HEK293T (cell line): ENCODE data around the gene RGS11.

Experiments
- CTCF ChIA-PET: fragments of 350-600 bp; formaldehyde crosslinking; extraction: SDS; loops from one replicate; lab custom pipeline; 2021; ENCODE audit warnings: antibody characterized with exemption, inconsistent platforms; lab: Yijun Ruan, JAX
- POLR2A ChIA-PET: fragments of 350-600 bp; formaldehyde crosslinking; extraction: SDS; loops from one replicate; lab custom pipeline; 2020; ENCODE audit warnings: antibody characterized with exemption, inconsistent platforms; lab: Yijun Ruan, JAX
- DNase-seq: peaks from one replicate; pipeline ENCODE4 v3.0.0; 2012; ENCODE audit warnings: mixed read lengths; ENCODE audit errors: extremely low spot score
- ARNT ChIP-seq: fragments of 450-650 bp; IDR thresholded peaks from 2 replicates; pipeline ENCODE4 v1.6.1; 2017; ENCODE audit warnings: mild to moderate bottlenecking
- BHLHE40 ChIP-seq: fragments of 450-650 bp; IDR thresholded peaks from 2 replicates; pipeline ENCODE4 v1.6.1; 2016; ENCODE audit warnings: mild to moderate bottlenecking, moderate library complexity, borderline replicate concordance
- CTBP1 ChIP-seq: fragments of 450-650 bp; IDR thresholded peaks from 2 replicates; pipeline ENCODE4 v1.6.1; 2016; ENCODE audit warnings: borderline replicate concordance
- ELF4 ChIP-seq: fragments of 450-650 bp; IDR thresholded peaks from 2 replicates; pipeline ENCODE4 v1.6.1; 2017; ENCODE audit warnings: antibody characterized with exemption
- FOXA1 ChIP-seq: fragments of 450-650 bp; IDR thresholded peaks from 2 replicates; pipeline ENCODE4 v1.6.1; 2016; ENCODE audit warnings: mild to moderate bottlenecking
- FOXK2 ChIP-seq: fragments of 450-650 bp; IDR thresholded peaks from 2 replicates; pipeline ENCODE4 v1.6.1; 2016; ENCODE audit warnings: mild to moderate bottlenecking
- FOXM1 ChIP-seq: fragments of 450-650 bp; IDR thresholded peaks from 2 replicates; pipeline ENCODE4 v1.6.1; 2017; ENCODE audit warnings: mild to moderate bottlenecking, borderline replicate concordance
- HDGF ChIP-seq: fragments of 450-650 bp; IDR thresholded peaks from 2 replicates; pipeline ENCODE4 v1.6.1; 2017; ENCODE audit warnings: antibody characterized with exemption, borderline replicate concordance
- L3MBTL2 ChIP-seq: fragments of 450-650 bp; conservative IDR thresholded peaks from 2 replicates; pipeline ENCODE4 v1.6.1; 2016; ENCODE audit warnings: mild to moderate bottlenecking
- LEF1 ChIP-seq: fragments of 450-650 bp; IDR thresholded peaks from 2 replicates; pipeline ENCODE4 v1.6.1; 2017; ENCODE audit warnings: mild to moderate bottlenecking, borderline replicate concordance
- NFRKB ChIP-seq: fragments of 450-650 bp; IDR thresholded peaks from 2 replicates; pipeline ENCODE4 v1.6.1; 2016; ENCODE audit warnings: mild to moderate bottlenecking, moderate library complexity
- SP1 ChIP-seq: fragments of 450-650 bp; IDR thresholded peaks from 2 replicates; pipeline ENCODE4 v1.6.1; 2017
- SUZ12 ChIP-seq: fragments of 450-650 bp; IDR thresholded peaks from 2 replicates; pipeline ENCODE4 v1.6.1; 2016; ENCODE audit warnings: mild to moderate bottlenecking
- TARDBP ChIP-seq: fragments of 450-650 bp; IDR thresholded peaks from 2 replicates; pipeline ENCODE4 v1.6.1; 2016
- ZNF384 ChIP-seq: fragments of 450-650 bp; IDR thresholded peaks from 2 replicates; pipeline ENCODE4 v1.6.1; 2016
- TF ChIP-seq, protein P1 (sequence below): fragments of 450-650 bp; IDR thresholded peaks from 2 replicates; pipeline ENCODE4 v1.6.1; 2016

RGS11 gene

DNA sequence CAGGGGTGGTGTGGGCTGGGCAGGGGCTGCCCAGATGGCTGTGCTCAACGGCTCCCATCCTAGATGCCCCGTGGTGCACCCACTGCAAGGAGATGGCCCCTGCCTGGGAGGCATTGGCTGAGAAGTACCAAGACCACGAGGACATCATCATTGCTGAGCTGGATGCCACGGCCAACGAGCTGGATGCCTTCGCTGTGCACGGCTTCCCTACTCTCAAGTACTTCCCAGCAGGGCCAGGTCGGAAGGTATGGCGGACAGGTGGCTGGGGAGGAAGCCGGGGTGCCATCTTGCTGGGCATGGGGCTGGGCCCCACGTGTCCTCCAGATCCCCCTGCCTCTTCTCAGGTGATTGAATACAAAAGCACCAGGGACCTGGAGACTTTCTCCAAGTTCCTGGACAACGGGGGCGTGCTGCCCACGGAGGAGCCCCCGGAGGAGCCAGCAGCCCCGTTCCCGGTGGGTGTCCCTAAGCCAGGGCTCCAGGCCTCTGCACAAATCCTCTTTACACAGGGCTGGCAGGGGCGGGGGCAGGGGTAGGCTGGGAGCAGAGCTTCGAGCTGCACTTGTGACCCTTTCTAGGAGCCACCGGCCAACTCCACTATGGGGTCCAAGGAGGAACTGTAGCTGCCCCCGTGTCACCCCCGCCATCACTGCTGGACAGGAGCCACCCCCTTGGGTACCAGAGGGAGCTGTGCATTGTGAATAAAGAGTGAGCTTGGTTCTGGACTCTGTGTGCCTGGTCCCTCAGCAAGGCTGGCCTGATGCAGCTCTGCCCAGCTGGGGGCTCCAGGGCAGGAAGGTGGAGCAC lies 10.9 kb upstream of the RGS11 start:
- POLR2A ChIA-PET, result no interaction called here
- CTCF ChIA-PET, result no interaction called here
- no peak for DNase-seq
- TF ChIP-seq CTBP1, result no peak
- no peak for TF ChIP-seq ZNF384
- TF ChIP-seq LEF1, result no peak
- no peak for TF ChIP-seq FOXA1
- TF ChIP-seq FOXK2, result no peak
- TF ChIP-seq SUZ12, result no peak
- TF ChIP-seq NFRKB, result no peak
- no peak for TF ChIP-seq TARDBP
- TF ChIP-seq BHLHE40, result no peak
- TF ChIP-seq, protein P1, sequence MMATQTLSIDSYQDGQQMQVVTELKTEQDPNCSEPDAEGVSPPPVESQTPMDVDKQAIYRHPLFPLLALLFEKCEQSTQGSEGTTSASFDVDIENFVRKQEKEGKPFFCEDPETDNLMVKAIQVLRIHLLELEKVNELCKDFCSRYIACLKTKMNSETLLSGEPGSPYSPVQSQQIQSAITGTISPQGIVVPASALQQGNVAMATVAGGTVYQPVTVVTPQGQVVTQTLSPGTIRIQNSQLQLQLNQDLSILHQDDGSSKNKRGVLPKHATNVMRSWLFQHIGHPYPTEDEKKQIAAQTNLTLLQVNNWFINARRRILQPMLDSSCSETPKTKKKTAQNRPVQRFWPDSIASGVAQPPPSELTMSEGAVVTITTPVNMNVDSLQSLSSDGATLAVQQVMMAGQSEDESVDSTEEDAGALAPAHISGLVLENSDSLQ, result no peak
- TF ChIP-seq L3MBTL2, result no peak
- TF ChIP-seq ARNT, result no peak
- TF ChIP-seq SP1, result no peak
- no peak for TF ChIP-seq ELF4
- no peak for TF ChIP-seq HDGF
- no peak for TF ChIP-seq FOXM1

DNA sequence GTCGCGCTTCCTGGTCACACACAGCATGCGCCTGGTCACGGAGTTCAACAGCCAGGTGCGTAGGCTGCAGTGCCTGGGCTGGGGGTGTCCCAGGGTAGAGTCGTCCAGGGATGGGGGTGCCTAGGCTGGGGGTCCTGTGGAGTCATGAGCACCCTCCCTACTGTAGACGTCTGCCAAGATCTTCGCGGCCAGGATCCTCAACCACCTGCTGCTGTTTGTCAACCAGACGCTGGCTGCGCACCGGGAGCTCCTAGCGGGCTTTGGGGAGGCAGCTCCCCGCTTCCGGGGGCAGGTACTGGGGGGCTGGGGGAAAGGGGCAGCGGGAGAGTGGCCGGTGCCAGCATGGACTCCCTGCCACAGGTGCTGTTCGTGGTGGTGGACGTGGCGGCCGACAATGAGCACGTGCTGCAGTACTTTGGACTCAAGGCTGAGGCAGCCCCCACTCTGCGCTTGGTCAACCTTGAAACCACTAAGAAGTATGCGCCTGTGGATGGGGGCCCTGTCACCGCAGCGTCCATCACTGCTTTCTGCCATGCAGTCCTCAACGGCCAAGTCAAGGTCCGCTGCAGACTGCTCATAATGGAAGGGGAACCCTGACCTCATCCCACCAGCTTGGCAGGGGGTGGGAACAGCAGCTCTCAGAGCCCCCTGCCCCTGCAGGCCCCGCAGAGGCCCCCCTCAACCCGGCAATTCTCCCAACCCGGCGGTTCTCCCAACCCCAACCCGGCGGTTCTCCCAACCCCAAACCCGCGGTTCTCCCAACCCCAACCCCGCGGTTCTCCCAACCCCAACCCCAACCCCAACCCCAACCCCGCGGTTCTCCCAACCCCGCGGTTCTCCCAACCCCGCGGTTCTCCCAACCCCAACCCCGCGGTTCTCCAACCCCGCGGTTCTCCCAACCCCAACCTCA lies 9.7 kb upstream of the RGS11 start:
- ChIA-PET POLR2A (no interaction called here), CTCF (no interaction called here)
- TF ChIP-seq HDGF, result no peak
- no peak for TF ChIP-seq BHLHE40
- no peak for TF ChIP-seq ARNT
- no peak for TF ChIP-seq LEF1
- no peak for DNase-seq

DNA sequence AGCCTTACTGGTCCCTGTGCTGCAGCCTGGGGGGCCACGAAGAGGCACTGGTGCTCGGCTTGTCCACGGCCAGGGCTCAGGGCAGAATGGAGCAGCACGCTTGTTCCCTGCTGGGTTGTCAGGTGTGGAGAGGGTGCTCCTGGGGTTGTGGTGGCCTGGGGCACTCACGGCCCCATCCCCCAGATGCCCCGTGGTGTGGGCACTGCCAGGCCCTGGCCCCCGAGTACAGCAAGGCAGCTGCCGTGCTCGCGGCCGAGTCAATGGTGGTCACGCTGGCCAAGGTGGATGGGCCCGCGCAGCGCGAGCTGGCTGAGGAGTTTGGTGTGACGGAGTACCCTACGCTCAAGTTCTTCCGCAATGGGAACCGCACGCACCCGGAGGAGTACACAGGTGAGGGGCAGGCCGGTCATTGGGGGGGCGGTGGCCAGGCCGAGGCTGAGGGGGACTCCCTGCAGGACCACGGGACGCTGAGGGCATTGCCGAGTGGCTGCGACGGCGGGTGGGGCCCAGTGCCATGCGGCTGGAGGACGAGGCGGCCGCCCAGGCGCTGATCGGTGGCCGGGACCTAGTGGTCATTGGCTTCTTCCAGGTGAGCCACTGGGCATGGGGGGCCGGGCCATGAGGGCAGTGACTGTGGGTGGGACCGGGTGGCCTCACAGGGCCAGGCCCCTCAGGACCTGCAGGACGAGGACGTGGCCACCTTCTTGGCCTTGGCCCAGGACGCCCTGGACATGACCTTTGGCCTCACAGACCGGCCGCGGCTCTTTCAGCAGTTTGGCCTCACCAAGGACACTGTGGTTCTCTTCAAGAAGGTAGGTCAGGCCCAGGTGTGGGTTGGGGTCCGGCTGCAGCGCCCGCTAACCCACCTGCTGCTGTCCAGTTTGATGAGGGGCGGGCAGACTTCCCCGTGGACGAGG lies 8.7 kb upstream of the RGS11 start:
- TF ChIP-seq ARNT (no peak), NFRKB (no peak), SP1 (no peak), HDGF (no peak)
- ChIA-PET CTCF (no interaction called here), POLR2A (no interaction called here)
- no peak for DNase-seq

DNA sequence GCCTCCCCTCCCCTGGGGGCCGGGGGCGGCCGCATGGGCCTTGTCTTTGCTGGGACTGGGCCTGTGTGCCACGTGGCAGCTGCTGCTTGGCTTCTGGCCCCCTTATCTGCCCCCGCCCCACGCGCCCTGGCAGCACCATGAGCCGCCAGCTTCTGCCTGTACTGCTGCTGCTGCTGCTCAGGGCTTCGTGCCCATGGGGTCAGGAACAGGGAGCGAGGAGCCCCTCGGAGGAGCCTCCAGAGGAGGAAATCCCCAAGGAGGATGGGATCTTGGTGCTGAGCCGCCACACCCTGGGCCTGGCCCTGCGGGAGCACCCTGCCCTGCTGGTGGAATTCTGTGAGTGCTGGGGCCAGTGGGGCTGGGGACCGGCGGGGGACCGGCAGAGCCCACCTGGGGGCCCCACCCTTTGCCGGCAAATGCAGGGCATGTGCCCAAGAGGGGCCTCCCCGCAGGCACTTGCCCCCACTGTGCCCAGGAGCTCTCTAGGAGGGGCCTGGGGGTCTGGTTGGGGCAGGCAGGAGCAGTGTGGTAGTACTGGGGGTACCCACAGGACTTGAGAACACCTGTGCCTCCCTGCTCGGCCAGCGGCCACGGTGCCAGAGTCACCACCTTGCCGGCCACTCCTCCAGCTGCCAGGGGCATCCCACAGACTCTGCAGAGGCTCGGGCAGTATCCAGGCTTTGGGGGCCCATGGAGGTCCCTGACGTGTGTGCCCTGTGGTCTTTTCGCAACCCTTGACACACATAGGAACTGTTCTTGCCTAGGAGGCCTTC lies 7.5 kb upstream of the RGS11 start, which contains the start of gene PDIA2:
PDIA2 (plus strand) TSS at position 132 of the 773 bp plus-strand sequence; CDS start at position 138, 6 bp downstream.
- CTCF ChIA-PET, result no interaction called here
- POLR2A ChIA-PET, result no interaction called here
- TF ChIP-seq FOXK2 (no peak), ARNT (no peak)
- no peak for DNase-seq

DNA sequence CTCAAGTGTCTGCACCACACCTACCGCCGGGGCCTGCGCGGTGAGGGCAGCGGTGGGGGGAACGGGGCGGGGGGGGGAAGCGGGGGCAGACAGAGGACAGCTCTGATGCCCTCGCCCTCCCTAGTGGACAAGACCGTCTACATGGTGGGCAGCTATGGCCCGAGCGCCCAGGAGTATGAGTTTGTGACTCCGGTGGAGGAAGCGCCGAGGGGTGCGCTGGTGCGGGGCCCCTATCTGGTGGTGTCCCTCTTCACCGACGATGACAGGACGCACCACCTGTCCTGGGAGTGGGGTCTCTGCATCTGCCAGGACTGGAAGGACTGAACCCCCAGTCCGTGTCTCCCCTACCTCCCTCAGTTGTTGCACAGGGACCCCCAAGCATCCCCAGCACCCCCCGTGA lies 6.7 kb upstream of the RGS11 start:
- ChIA-PET CTCF (no interaction called here), POLR2A (no interaction called here)
- TF ChIP-seq L3MBTL2 (no peak), BHLHE40 (no peak)
- DNase-seq, result no peak

DNA sequence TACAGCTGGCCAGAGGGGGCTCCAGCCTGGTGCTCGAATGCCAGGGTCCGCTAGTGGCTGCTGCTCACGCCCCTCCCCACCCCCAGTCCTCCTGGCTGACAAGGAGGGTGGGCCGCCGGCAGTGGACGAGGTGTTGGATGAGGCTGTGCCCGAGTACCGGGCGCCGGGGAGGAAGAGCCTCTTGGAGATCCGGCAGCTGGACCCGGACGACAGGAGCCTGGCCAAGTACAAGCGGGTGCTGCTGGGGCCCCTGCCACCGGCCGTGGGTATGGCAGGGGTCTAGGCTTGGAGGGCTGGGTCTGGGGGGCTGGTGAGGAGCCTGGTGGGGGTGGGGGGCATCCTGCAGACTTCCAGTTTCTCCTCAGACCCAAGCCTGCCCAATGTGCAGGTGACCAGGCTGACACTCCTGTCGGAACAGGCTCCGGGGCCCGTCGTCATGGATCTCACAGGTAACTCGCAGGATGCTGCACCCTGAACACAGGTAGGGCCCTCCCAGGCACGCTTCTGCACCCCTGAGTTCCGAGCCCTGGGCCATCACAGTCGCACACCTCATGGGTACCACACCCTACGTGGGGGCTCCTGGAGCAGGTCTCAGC lies 6.0 kb upstream of the RGS11 start:
- ChIA-PET CTCF (no interaction called here), POLR2A (no interaction called here)
- no peak for DNase-seq
- TF ChIP-seq L3MBTL2 (no peak), SUZ12 (no peak), ELF4 (no peak), FOXM1 (no peak), FOXK2 (no peak), FOXA1 (no peak)
- TF ChIP-seq, protein P1, result no peak
